ENCODE results near the gene OCRL.

OCRL gene

GRCh38 chrX:129520151-129520550, 19.9 kb upstream of the OCRL start:
- Histone ChIP-seq H3K9me2 (replicated peaks; ENCODE audit: control insufficient read depth, low read length) (no peaks in the 10 kb centered on the region), H3K4me2 (ENCODE audit: low read length) (no peak overlapping the region), H3K79me2 (ENCODE audit: control insufficient read depth, low read length) (no peaks in the 10 kb centered on the region), H3K27me3 (ENCODE audit: control insufficient read depth, low read length) (no peaks in the 10 kb centered on the region), H3K4me1 (ENCODE audit: control insufficient read depth, low read length) (no peaks in the 10 kb centered on the region), H3F3A (ENCODE audit: control insufficient read depth, insufficient read depth) (no peaks in the 10 kb centered on the region), H3K4me3 (ENCODE audit: low read length) (no peak overlapping the region), H3K9me3 (ENCODE audit: control insufficient read depth, insufficient read depth, low read length) (no peaks in the 10 kb centered on the region), H3K36me3 (ENCODE audit: control insufficient read depth, low read length) (no peaks in the 10 kb centered on the region), H4K20me1 (ENCODE audit: control insufficient read depth, insufficient read depth, low read depth, low read length) (no peaks in the 10 kb centered on the region), H3K27ac (ENCODE audit: low read depth, low read length) (no peak overlapping the region)
- TF ChIP-seq CTCF (IDR thresholded peaks at IDR 0.05; ENCODE audit: low read depth, low read length, poor library complexity, severe bottlenecking): no peak
- TF ChIP-seq EZH2phosphoT487 (IDR thresholded peaks at IDR 0.05; ENCODE audit: borderline replicate concordance, low read length): no peak

GRCh38 chrX:129522184-129523078, 17.6 kb upstream of the OCRL start:
- Histone ChIP-seq H3F3A (ENCODE audit: control insufficient read depth, insufficient read depth) (no peaks in the 10 kb centered on the region), H3K9me3 (ENCODE audit: control insufficient read depth, insufficient read depth, low read length) (no peaks in the 10 kb centered on the region), H3K4me1 (ENCODE audit: control insufficient read depth, low read length) (no peaks in the 10 kb centered on the region), H3K4me3 (ENCODE audit: low read length) (no peak overlapping the region), H3K9me2 (replicated peaks; ENCODE audit: control insufficient read depth, low read length) (no peaks in the 10 kb centered on the region), H3K27ac (ENCODE audit: low read depth, low read length) (no peak overlapping the region), H3K4me2 (ENCODE audit: low read length) (no peak overlapping the region), H3K79me2 (ENCODE audit: control insufficient read depth, low read length) (no peaks in the 10 kb centered on the region), H3K27me3 (ENCODE audit: control insufficient read depth, low read length) (no peaks in the 10 kb centered on the region), H4K20me1 (ENCODE audit: control insufficient read depth, insufficient read depth, low read depth, low read length) (no peaks in the 10 kb centered on the region), H3K36me3 (ENCODE audit: control insufficient read depth, low read length) (no peaks in the 10 kb centered on the region)
- no peak for TF ChIP-seq EZH2phosphoT487 (IDR thresholded peaks at IDR 0.05; ENCODE audit: borderline replicate concordance, low read length)
- TF ChIP-seq CTCF (IDR thresholded peaks at IDR 0.05; ENCODE audit: low read depth, low read length, poor library complexity, severe bottlenecking): no peak

- Histone ChIP-seq H3K4me3 (ENCODE audit: low read length) (no peak within 1 kb of the TSS), H3K79me2 (ENCODE audit: control insufficient read depth, low read length) (no peaks in the 10 kb centered on the region), H4K20me1 (ENCODE audit: control insufficient read depth, insufficient read depth, low read depth, low read length) (no peaks in the 10 kb centered on the region), H3K36me3 (ENCODE audit: control insufficient read depth, low read length) (no peaks in the 10 kb centered on the region), H3K9me3 (ENCODE audit: control insufficient read depth, insufficient read depth, low read length) (no peaks in the 10 kb centered on the region), H3K4me2 (ENCODE audit: low read length) (no peak within 1 kb of the TSS), H3K27ac (ENCODE audit: low read depth, low read length) (no peak within 1 kb of the TSS), H3K27me3 (ENCODE audit: control insufficient read depth, low read length) (no peaks in the 10 kb centered on the region), H3F3A (ENCODE audit: control insufficient read depth, insufficient read depth) (no peaks in the 10 kb centered on the region), H3K9me2 (replicated peaks; ENCODE audit: control insufficient read depth, low read length) (no peaks in the 10 kb centered on the region), H3K4me1 (ENCODE audit: control insufficient read depth, low read length) (no peaks in the 10 kb centered on the region)
- TF ChIP-seq CTCF (IDR thresholded peaks at IDR 0.05; ENCODE audit: low read depth, low read length, poor library complexity, severe bottlenecking) (no peak), EZH2phosphoT487 (IDR thresholded peaks at IDR 0.05; ENCODE audit: borderline replicate concordance, low read length) (no peak)
These were observed 16.8 kb upstream of the OCRL start, which contains the start of gene SMARCA1 for GRCh38 chrX:129523079-129523911. SMARCA1 (minus strand) TSS chrX:129523490; CDS start chrX:129523370, 120 bp downstream.

All from DOHH2 (cell line).